TTC549 (cell line): ENCODE data around the gene VWA7.

Experiments used
- FAIRE-seq: peaks from 2 replicates; lab custom pipeline; 2012; peaks lifted over from hg19 to GRCh38; lab: Jason Lieb, UNC

Gene VWA7

GRCh38 chr6:31749301-31750036, 27.7 kb downstream of the VWA7 start:
- FAIRE-seq = no peak

- no peak for FAIRE-seq
Measured at GRCh38 chr6:31744422-31744821, 32.7 kb downstream of the VWA7 start.

GRCh38 chr6:31742894-31743293, 34.2 kb downstream of the VWA7 start:
- no peak for FAIRE-seq

- no peak for FAIRE-seq
Measured at GRCh38 chr6:31741815-31742214, 35.3 kb downstream of the VWA7 start.

GRCh38 chr6:31740397-31741223, 36.5 kb downstream of the VWA7 start:
- no peak for FAIRE-seq

GRCh38 chr6:31739639-31740396, 37.3 kb downstream of the VWA7 start, which contains the start of gene MSH5:
MSH5 (plus strand) TSS chr6:31740005; CDS start chr6:31740467, 462 bp downstream.
- peak; percentile 91 for FAIRE-seq

GRCh38 chr6:31737991-31738979, 38.8 kb downstream of the VWA7 start:
- FAIRE-seq = peak; percentile 31

- no peak for FAIRE-seq
Measured at GRCh38 chr6:31737315-31737990, 39.7 kb downstream of the VWA7 start.

- no peak for FAIRE-seq
Measured at GRCh38 chr6:31736768-31737314, 40.3 kb downstream of the VWA7 start.

GRCh38 chr6:31736021-31736767, 40.9 kb downstream of the VWA7 start, which contains the start of gene CLIC1:
CLIC1 (minus strand) TSS chr6:31736530; CDS start chr6:31736300, 230 bp downstream.
- no peak for FAIRE-seq

GRCh38 chr6:31734821-31735406, 42.2 kb downstream of the VWA7 start:
- no peak for FAIRE-seq

GRCh38 chr6:31734247-31734820, 42.8 kb downstream of the VWA7 start:
- no peak for FAIRE-seq

- no peak for FAIRE-seq
Measured at GRCh38 chr6:31733734-31734133, 43.4 kb downstream of the VWA7 start.

- FAIRE-seq = no peak
Measured at GRCh38 chr6:31732029-31732428, 45.1 kb downstream of the VWA7 start.

- FAIRE-seq = no peak
Measured at GRCh38 chr6:31730631-31731086, 46.5 kb downstream of the VWA7 start.

GRCh38 chr6:31729979-31730630, 47.0 kb downstream of the VWA7 start:
- no peak for FAIRE-seq

GRCh38 chr6:31729515-31729978, 47.6 kb downstream of the VWA7 start:
- FAIRE-seq = no peak
